Hepatic stellate cell (primary cell): ENCODE measurements around the gene LRCOL1.

ENCODE experiments used
- DNase-seq: peaks from one replicate; pipeline ENCODE4 v3.0.0; 2011; ENCODE audit warnings: low spot score

Gene LRCOL1

GRCh38 chr12:132563911-132564310, 46.5 kb downstream of the LRCOL1 start:
- no peak for DNase-seq

GRCh38 chr12:132562489-132563021, 47.8 kb downstream of the LRCOL1 start:
- DNase-seq: no peak

- peak; percentile 40 for DNase-seq
Measured at GRCh38 chr12:132561427-132562156, 48.8 kb downstream of the LRCOL1 start.

DNA sequence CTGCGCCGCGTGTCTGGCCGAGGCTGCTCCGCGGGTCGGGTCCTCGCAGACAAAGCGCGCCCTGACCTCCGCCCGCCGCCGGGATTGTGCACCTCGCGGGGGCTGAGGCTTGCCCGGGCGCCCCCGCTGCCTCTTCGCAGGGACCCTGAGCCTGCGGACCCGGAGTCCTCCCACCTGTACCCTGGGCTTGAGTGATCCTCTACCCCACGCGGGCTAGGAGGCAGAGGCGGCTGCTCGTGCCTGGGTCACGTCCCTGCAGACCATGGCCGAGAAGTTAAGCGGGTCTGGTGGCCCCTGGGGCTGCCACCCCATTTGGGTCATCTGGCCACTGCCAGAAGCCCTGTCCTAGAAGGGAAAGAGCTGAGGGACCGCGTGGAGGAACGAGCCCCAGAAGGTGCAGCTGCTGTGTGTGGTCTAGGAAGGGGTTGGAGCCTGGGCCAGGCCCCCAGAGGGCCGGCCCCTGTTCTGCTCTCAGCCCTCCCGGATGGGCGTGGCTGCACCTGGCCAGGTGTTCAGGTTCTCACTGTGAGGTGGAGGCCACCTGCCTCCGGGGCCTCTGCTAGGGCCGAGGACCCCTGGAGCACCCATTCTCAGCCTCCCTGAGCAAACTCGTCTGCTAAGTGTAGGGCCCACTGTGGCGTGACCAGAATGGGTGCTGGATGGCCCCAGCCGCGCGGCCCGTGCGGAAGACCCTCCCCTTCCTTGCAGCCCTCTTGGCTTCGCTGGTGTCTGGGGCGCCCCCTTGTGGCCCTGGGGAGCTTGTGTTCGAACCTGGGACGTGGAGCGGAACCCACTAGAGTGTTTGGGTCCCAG, 49.6 kb downstream of the LRCOL1 start:
- DNase-seq: peak; percentile 71

DNA sequence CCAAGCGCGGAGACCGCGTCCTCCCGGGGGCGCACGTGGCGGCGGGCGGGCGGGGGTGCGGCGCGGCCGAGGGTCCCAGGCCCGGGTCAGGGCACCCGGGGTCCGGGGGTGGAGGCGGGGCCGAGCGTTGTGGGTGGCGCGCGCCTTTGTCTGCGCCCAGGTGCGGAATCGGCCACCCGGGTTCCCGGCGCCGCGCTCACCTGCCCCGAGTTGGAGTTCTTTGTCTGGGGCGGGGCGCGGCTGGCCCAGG, 50.1 kb downstream of the LRCOL1 start:
- no peak for DNase-seq

- peak; percentile 78 for DNase-seq
Measured at GRCh38 chr12:132559652-132560363, 50.6 kb downstream of the LRCOL1 start.

DNA sequence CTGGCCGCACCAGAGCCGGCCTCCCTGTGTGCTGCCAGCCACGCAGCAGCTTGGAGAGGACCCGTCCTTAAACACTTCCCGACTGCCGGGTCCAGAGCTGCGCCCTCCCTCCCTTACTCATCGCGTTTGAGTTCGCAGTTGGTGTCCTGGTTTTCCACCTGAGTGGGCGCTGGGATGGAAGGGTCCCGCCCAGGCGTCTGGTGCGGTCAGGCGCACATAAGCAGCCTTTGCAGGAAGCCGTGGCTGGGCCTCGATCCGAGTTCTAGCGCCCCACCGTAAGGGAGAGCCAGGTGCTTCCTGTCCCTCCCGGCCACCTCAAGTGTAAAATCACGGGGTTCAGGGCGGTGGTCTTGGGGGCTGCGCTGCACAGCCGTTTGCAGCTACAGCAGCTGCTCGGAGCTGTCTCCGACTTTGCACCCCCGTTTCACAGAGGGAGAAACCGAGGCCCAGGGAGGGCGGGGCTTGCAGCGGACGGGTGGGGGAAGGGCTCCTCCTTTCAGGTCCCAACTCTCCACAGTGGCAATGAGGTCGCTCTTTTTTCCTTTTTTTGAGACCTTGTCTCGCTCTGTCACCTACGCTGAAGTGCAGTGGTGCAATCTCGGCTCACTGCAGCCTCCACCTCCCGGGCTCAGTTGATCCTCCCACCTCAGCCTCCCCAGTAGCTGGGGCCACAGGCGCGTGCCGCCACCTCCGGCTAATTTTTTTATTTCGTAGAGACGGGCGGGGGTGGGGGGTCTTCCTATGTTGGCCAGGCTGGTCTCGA, 51.3 kb downstream of the LRCOL1 start:
- DNase-seq: no peak

GRCh38 chr12:132558042-132558856, 52.1 kb downstream of the LRCOL1 start:
- no peak for DNase-seq

GRCh38 chr12:132557291-132558015, 52.9 kb downstream of the LRCOL1 start:
- no peak for DNase-seq

DNA sequence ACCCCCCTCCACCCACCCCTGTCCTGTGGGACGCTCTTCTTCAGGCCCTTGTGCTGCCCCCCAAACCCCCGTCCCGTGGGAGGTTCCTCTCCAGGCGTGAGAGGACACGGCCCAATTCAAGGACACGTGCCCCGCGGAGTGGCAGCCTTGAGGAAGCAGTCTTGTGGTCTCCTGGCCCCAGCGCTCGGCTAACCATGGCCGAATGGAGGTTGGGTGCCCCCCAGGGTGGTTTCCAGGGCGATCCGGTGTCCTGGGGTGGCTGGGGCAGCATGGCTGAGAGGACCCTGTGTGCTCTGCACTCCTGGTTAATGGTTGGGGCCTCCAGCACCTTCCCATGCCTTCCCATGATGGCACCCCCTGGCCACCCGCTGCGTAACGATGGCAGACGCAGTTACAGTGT, 53.6 kb downstream of the LRCOL1 start:
- DNase-seq: no peak

DNA sequence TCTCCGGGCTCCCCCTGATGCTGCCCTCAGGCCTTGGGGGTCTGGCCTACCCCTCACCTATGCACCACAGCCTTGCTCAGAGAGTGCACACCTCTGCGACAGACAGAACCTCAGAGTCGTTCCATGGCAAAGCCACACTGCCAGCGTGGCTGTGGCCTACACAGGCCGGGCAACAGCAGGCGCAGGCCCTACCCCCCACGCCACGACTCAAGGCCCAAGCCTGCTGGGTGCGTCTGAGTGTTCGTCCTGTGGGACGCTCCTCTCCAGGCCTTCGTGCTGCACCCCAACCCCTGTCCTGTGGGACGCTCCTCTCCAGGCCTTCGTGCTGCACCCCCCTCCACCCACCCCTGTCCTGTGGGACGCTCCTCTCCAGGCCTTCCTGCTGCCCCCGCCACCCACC, 54.2 kb downstream of the LRCOL1 start:
- no peak for DNase-seq

DNA sequence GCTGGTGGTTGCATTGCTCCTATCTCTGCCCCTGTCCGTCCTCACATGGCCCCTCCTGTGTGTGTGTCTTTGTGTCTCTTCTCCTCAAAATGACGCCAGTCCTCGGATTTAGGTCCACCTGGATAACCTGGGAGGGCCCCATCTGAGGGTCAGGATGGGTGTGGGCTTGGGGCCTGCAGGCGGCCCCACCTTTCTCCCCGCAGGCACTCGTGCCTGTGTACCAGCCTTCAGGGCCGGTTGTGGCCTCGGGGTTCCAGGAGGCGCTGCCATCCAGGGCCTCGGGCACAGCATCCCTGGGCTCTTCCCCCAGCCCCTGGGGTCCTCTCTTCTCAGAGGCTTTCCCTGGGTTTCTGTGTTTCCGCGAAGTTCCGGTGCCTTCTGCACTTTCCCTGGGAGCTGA, 54.7 kb downstream of the LRCOL1 start:
- no peak for DNase-seq

GRCh38 chr12:132554845-132555630, 55.3 kb downstream of the LRCOL1 start:
- no peak for DNase-seq
